GM12891 (cell line): ENCODE results near the gene MYCBPAP.

Experiments
- POLR2A ChIP-seq: IDR thresholded peaks from 2 replicates; pipeline ENCODE4 v1.6.1; 2011; ENCODE audit warnings: low read depth, low read length, control low read depth
- POLR2AphosphoS5 ChIP-seq: IDR thresholded peaks from 2 replicates; pipeline ENCODE4 v1.6.1; 2011; ENCODE audit warnings: low read depth, low read length, control low read depth
- SPI1 ChIP-seq: IDR thresholded peaks from 2 replicates; pipeline ENCODE4 v1.6.1; 2011; ENCODE audit warnings: low read depth, low read length, control low read depth
- TAF1 ChIP-seq: IDR thresholded peaks from 2 replicates; pipeline ENCODE4 v1.6.1; 2011; ENCODE audit warnings: low read depth, low read length, control low read depth

DNA sequence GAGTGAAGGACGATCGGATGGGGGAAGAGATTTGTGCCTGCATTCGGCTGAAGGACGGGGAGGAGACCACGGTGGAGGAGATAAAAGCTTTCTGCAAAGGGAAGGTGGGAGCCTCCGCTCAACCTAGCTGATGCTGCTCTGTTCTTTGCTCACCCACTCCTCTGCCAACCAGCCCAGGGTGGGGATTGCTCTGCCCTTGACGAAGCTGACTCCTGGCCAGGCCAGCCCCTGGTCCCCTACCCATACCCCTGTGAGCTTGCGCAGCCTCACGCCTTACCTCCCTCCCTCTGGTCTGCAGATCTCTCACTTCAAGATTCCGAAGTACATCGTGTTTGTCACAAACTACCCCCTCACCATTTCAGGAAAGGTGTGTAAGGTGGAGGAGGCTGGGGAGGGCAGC, 34.3 kb upstream of the MYCBPAP start:
- TF ChIP-seq POLR2AphosphoS5 (no peak), POLR2A (no peak), TAF1 (no peak), SPI1 (no peak)
